Testis (tissue), 3 donors: ENCODE results near the gene GGACT. TPM values are rescaled to one million over a fixed set of nuclear protein-coding genes. Genes with fewer than 3 reads are reported as not detected.

Experiments
- DNase-seq: peaks from one replicate; pipeline ENCODE4 v3.0.0-alpha.2; 2019
- H3K27ac ChIP-seq, 2 donors: fragments of 200-600 bp; sonication (generic); one replicate each; pipeline ENCODE4 v1.5.1; 2019
- H3K27me3 ChIP-seq: fragments of 200-600 bp; sonication (generic); one replicate; pipeline ENCODE4 v1.5.1; 2019
- H3K36me3 ChIP-seq: fragments of 200-600 bp; sonication (generic); one replicate; pipeline ENCODE4 v1.5.1; 2017; ENCODE audit warnings: low read depth; ENCODE audit errors: missing control alignments
- H3K4me1 ChIP-seq: fragments of 200-600 bp; sonication (generic); one replicate; pipeline ENCODE4 v1.5.1; 2019
- H3K4me3 ChIP-seq, 2 donors: fragments of 200-600 bp; sonication (generic); one replicate each; pipeline ENCODE4 v1.5.1; 2017 to 2019
- H3K9me3 ChIP-seq: fragments of 200-600 bp; sonication (generic); one replicate; pipeline ENCODE4 v1.5.1; 2017
- CTCF ChIP-seq, 3 experiments: fragments of 450-650 bp in 2 of 3; fragments of 200-600 bp in 1 of 3; sonication (generic) in 1 of 3; IDR thresholded peaks; one replicate each; pipeline ENCODE4 v1.5.1; 2016 to 2019; ENCODE audit warnings: antibody characterized with exemption in 3 of 3, mild to moderate bottlenecking in 2 of 3, moderate library complexity in 1 of 3
- POLR2A ChIP-seq: fragments of 450-650 bp; IDR thresholded peaks from one replicate; pipeline ENCODE4 v1.6.1; 2017; ENCODE audit warnings: antibody characterized with exemption, mild to moderate bottlenecking, moderate library complexity
- WGBS, 2 donors: methylation state at CpG; one replicate each; pipeline ENCODE4 v1.1.5; 2018; 5-methylcytosine and 5-hydroxymethylcytosine counted together
- intact Hi-C: fragments of 100-400 bp; cut with DNase I; formaldehyde crosslinking; loops from one replicate; pipeline ENCODE4 v1.15.1; 2023; ENCODE audit warnings: low total_unique reads
- polyA plus RNA-seq: library from polyadenylated mRNA; stranded (reverse); fragments of 350-450 nt; fragmentation: Illumina TruSeq; extraction: RNeasy Lipid Tissue Mini Kit (QIAGEN cat#74804); gene quantifications from one replicate; pipeline ENCODE4 v1.2.3, GENCODE V29; 2014; ENCODE audit warnings: low read depth, low replicate concordance; ENCODE audit not compliant: insufficient read depth
- total RNA-seq, 2 donors: library from RNA; depleted of rRNA; stranded (reverse); fragments of >200 nt; gene quantifications; one replicate each; pipeline ENCODE4 v1.2.3, GENCODE V29; 2016

Gene GGACT
- total and polyA plus RNA-seq, 3 donors from 2014 or later: 9.8 to 30.0 (median 18.9) TPM

GRCh38 chr13:100540621-100541020, 48.0 kb downstream of the GGACT start:
- 42 to 62% methylated on average over 2 to 3 of the region's 3 CpGs for WGBS, 2 donors
- DNase-seq: no peak
- intact Hi-C loops: no loop called here

GRCh38 chr13:100537951-100538462, 50.6 kb downstream of the GGACT start:
- 90 to 95% methylated on average over 5 of the region's 5 CpGs for WGBS, 2 donors
- no peak overlapping the region for H3K27ac ChIP-seq
- intact Hi-C loops: no loop called here

More at GRCh38 chr13:100540621-100541020, 48.0 kb downstream of the GGACT start:
- H3K9me3 ChIP-seq: no peaks in the 10 kb centered on the region
- no peak overlapping the region for H3K27ac ChIP-seq
- no peaks in the 10 kb centered on the region for H3K4me1 ChIP-seq
- TF ChIP-seq POLR2A: no peak
- no peak for TF ChIP-seq CTCF (IDR thresholded peaks at IDR 0.05)
- no peaks in the 10 kb centered on the region for H3K27me3 ChIP-seq
- no peaks in the 10 kb centered on the region for H3K36me3 ChIP-seq
- H3K4me3 ChIP-seq: no peak overlapping the region

GRCh38 chr13:100537486-100537885, 51.1 kb downstream of the GGACT start:
- H3K27me3 ChIP-seq: no peaks in the 10 kb centered on the region
- no peak for DNase-seq
- no peak overlapping the region for H3K4me3 ChIP-seq
- no peak overlapping the region for H3K27ac ChIP-seq
- no peaks in the 10 kb centered on the region for H3K36me3 ChIP-seq
- H3K9me3 ChIP-seq: no peaks in the 10 kb centered on the region
- WGBS, 2 donors: 97 to 99% methylated on average over 9 of the region's 9 CpGs
- H3K4me1 ChIP-seq: no peaks in the 10 kb centered on the region
- no peak for TF ChIP-seq POLR2A
- TF ChIP-seq CTCF (IDR thresholded peaks at IDR 0.05): no peak
- intact Hi-C loops: no loop called here

More at GRCh38 chr13:100537951-100538462, 50.6 kb downstream of the GGACT start:
- no peak for TF ChIP-seq CTCF (IDR thresholded peaks at IDR 0.05)
- no peak for TF ChIP-seq POLR2A
- H3K4me3 ChIP-seq: no peak overlapping the region
- H3K27me3 ChIP-seq: no peaks in the 10 kb centered on the region
- no peaks in the 10 kb centered on the region for H3K4me1 ChIP-seq
- no peak for DNase-seq
- no peaks in the 10 kb centered on the region for H3K36me3 ChIP-seq
- no peaks in the 10 kb centered on the region for H3K9me3 ChIP-seq

GRCh38 chr13:100536643-100537180, 51.9 kb downstream of the GGACT start:
- intact Hi-C loops: no loop called here
- H3K27me3 ChIP-seq: no peaks in the 10 kb centered on the region
- TF ChIP-seq CTCF (IDR thresholded peaks at IDR 0.05): no peak
- TF ChIP-seq POLR2A: no peak
- WGBS, 2 donors: 91 to 95% methylated on average over 13 of the region's 13 CpGs
- H3K4me1 ChIP-seq: no peaks in the 10 kb centered on the region
- no peak overlapping the region for H3K4me3 ChIP-seq
- no peaks in the 10 kb centered on the region for H3K9me3 ChIP-seq
- DNase-seq: no peak
- H3K36me3 ChIP-seq: no peaks in the 10 kb centered on the region
- no peak overlapping the region for H3K27ac ChIP-seq
